ENCODE results near the gene CAMK2G.
"Not testable (repeated sequence)": the region's sequence is repeated elsewhere in the genome, so short reads cannot be mapped to it uniquely, and the experiment has no call there.

The CAMK2G gene

GRCh38 chr10:73900064-73900463, 25.7 kb upstream of the CAMK2G start:
- no peak overlapping the region for H3K4me3 ChIP-seq (ENCODE audit: low read depth, low read length)
- no peak for TF ChIP-seq CTCF (IDR thresholded peaks at IDR 0.05; ENCODE audit: borderline replicate concordance, insufficient read depth, low read depth, low read length)

- no peak overlapping the region for H3K4me3 ChIP-seq (ENCODE audit: low read depth, low read length)
- TF ChIP-seq CTCF (IDR thresholded peaks at IDR 0.05; ENCODE audit: borderline replicate concordance, insufficient read depth, low read depth, low read length) = no peak
Measured at GRCh38 chr10:73899423-73899822, 25.1 kb upstream of the CAMK2G start.

- H3K4me3 ChIP-seq (ENCODE audit: low read depth, low read length) = no peak overlapping the region
- TF ChIP-seq CTCF (IDR thresholded peaks at IDR 0.05; ENCODE audit: borderline replicate concordance, insufficient read depth, low read depth, low read length) = no peak
Measured at GRCh38 chr10:73898730-73899410, 24.5 kb upstream of the CAMK2G start.

GRCh38 chr10:73897693-73898092, 23.3 kb upstream of the CAMK2G start:
- H3K4me3 ChIP-seq (ENCODE audit: low read depth, low read length) = no peak overlapping the region
- no peak for TF ChIP-seq CTCF (IDR thresholded peaks at IDR 0.05; ENCODE audit: borderline replicate concordance, insufficient read depth, low read depth, low read length)

- H3K4me3 ChIP-seq (ENCODE audit: low read depth, low read length) = not testable (repeated sequence)
Measured at GRCh38 chr10:73895381-73895780, 21.0 kb upstream of the CAMK2G start.

GRCh38 chr10:73894245-73894971, 20.1 kb upstream of the CAMK2G start:
- TF ChIP-seq CTCF (IDR thresholded peaks at IDR 0.05; ENCODE audit: borderline replicate concordance, insufficient read depth, low read depth, low read length) = no peak
- H3K4me3 ChIP-seq (ENCODE audit: low read depth, low read length) = no peak overlapping the region

GRCh38 chr10:73893426-73893825, 19.1 kb upstream of the CAMK2G start:
- no peak overlapping the region for H3K4me3 ChIP-seq (ENCODE audit: low read depth, low read length)
- no peak for TF ChIP-seq CTCF (IDR thresholded peaks at IDR 0.05; ENCODE audit: borderline replicate concordance, insufficient read depth, low read depth, low read length)
